ENCODE results near the gene CHCHD3. TPM values are rescaled to one million over a fixed set of nuclear protein-coding genes. Genes with fewer than 3 reads are reported as not detected.

CHCHD3 gene
- polyA plus RNA-seq, 4 donors, result 51.1 to 99.3 (median 74.9) TPM

GRCh38 chr7:132830941-132831340 lies 250.9 kb downstream of the CHCHD3 start:
- DNase-seq (ENCODE audit: low read depth in 4 of 4, low spot score in 3 of 4), result no peak

- no peak for DNase-seq (ENCODE audit: low read depth in 4 of 4, low spot score in 3 of 4)
These were observed 253.4 kb downstream of the CHCHD3 start for GRCh38 chr7:132828502-132828901.

DNA sequence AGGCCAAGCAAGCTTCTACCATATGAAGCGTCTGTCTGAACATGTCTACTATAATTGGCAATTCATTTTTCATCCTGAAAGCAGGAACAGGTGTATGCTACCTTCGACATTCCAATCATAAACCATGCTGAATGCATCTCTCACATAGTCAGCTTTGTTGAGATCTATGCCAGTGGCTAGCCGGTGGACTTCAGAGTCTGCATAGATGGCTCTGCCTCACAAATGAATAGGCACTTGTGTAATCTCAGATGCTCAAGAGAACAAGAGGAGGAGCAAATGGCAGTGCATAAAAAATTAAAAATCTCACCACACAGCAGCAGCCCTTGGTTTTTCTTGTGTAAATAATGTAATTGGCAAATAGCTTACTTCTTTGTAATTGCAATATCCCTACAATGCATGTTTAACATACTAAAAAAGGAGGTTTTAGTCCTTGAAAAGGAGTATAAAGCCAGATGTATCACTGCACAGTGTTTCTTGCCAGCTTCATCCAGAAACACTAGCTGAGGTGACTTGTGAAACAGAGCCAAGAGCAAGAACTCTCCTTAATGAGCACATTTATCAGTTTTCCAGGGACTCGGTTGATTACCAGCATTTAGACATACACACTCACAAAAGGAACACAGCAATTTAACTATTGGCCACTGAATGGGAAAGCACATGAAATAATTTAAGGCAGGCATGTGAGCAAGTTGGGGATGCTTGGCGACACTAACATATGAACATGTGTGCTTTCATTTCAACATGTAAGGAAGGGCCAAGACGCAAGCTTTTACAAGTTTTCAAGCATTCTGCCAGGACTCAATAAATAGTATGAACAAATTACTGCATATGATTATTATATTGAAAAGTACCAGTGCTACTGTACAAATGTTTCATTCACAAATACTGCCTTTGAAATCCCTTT lies 255.7 kb downstream of the CHCHD3 start:
- no peak for DNase-seq (ENCODE audit: low read depth in 4 of 4, low spot score in 3 of 4)

DNA sequence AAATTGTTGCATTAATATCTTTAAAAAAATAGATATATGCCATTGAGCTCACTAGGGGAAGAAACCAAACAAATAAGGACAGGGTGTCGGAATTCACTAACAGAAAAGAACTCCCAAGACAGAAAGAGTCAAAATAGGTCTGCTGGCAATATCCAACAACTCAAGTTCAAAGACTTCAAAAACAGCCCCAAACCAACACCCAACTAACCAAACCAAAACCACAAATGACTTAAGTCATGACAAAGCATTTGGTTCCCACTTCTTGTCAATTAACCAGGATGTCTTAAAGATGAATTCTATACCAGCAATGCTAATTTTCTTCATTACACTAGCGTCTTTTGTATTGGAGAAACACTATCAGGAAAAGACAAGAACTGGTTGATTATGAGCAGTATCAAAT lies 256.7 kb downstream of the CHCHD3 start:
- DNase-seq (ENCODE audit: low read depth in 4 of 4, low spot score in 3 of 4), result no peak

- no peak for DNase-seq (ENCODE audit: low read depth in 4 of 4, low spot score in 3 of 4)
These were observed 262.2 kb downstream of the CHCHD3 start for GRCh38 chr7:132819648-132820047.

DNA sequence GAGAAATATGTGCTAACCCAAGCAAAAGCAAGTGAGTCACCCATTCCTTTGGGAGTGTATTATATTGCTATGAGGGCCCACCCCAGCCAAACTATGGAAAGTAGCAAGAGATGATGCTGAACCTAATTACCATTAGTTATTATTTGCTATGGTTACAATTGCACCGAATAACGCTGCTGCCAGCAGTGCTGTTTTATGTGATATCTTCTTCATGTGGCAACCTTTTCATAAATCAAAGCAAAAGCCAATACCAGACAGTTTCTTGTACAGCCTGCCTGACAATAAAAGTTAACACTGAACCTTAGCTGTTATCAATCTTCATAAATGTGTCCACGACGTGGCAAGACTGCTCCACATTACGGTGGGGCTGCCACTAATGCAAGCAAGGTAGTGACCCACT lies 263.9 kb downstream of the CHCHD3 start:
- no peak for DNase-seq (ENCODE audit: low read depth in 4 of 4, low spot score in 3 of 4)

GRCh38 chr7:132815696-132816311 lies 266.1 kb downstream of the CHCHD3 start:
- no peak for DNase-seq (ENCODE audit: low read depth in 4 of 4, low spot score in 3 of 4)

DNA sequence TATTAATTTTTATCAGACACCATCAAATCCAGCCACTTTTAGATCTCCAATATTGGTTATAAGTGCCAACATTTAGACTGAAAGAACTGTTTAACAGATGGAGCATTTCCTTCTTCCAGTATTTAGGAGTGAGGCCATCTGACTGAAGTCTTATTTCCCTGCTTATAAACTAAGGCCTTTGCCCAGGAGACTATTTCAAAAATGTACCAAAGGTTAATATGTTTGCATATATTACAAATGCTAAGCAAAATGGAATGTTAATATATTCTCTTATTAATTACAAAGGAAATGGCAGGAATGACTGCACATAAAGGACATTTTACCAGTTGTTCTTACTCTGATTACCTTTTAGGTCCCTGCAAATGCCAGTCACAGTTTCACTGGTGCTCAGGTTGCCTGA lies 266.8 kb downstream of the CHCHD3 start:
- no peak for DNase-seq (ENCODE audit: low read depth in 4 of 4, low spot score in 3 of 4)

DNA sequence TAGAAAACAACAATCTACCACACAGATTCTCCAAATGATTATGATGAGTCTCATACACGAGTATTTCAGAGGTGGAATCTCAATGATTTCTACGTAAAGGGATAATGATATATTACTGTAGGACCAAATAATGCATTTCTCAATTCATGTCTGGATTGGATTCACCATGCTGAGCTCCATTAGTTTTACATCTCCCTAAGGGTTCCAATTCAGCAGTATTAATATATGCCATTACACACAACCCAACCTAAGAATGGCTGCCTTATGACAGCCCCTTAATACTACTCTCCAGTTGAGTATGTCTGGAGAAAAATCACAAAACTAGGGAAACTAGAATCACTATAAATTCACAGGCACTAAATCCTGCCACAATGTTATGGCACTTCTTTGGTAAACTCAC lies 271.3 kb downstream of the CHCHD3 start:
- no peak for DNase-seq (ENCODE audit: low read depth in 4 of 4, low spot score in 3 of 4)

DNA sequence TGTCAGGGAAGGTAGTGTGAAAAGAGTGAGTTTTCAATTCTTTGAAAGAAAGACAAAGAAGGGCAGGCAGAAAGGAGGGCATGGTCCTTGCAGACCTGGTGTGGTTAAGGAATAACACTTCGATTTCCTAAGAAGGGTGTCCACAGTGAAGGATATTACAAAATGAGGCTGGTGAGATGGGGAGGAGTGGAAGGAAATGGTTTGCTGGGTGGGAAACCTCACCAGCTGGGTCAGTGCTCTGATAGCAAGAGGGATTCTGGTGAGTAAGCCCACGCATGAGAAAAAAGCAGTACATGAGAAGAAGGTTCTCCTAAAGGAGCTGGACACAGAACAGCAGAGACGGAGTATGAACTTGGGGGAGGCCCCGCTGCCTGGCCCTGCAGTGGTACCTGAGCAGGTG lies 275.1 kb downstream of the CHCHD3 start:
- no peak for DNase-seq (ENCODE audit: low read depth in 4 of 4, low spot score in 3 of 4)

GRCh38 chr7:132805766-132806165 lies 276.1 kb downstream of the CHCHD3 start:
- no peak for DNase-seq (ENCODE audit: low read depth in 4 of 4, low spot score in 3 of 4)

DNA sequence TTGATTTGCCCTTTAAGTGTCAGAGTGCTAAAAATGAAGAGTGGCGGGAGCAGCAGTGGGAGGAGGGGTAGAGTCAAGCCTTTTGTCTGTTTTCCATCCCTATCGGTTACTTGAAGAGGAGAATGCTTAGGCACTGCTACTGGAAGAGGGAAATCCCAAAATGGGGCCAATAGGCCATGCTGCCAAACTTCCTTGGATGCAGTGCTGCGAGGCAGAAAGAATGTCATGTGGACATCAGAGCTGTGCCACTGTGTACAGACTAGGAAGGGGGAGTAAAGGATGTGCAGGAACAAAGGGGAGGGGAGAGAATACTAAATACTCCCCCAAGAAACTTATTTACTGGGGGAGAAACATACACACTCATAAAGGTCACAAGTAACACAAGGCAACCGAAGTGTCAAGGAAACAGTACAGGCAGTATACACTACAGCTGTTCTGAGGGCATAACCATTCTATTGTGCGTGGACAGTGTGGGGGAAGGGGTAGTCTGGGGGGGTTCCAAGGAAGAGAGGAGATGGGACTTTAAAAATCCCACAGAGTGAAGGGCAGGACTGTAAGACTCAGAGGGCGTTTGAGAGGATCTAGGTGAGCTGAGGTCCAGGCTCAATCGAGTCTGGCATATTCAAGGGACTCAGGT lies 276.9 kb downstream of the CHCHD3 start:
- DNase-seq (ENCODE audit: low read depth in 4 of 4, low spot score in 3 of 4), result no peak

DNA sequence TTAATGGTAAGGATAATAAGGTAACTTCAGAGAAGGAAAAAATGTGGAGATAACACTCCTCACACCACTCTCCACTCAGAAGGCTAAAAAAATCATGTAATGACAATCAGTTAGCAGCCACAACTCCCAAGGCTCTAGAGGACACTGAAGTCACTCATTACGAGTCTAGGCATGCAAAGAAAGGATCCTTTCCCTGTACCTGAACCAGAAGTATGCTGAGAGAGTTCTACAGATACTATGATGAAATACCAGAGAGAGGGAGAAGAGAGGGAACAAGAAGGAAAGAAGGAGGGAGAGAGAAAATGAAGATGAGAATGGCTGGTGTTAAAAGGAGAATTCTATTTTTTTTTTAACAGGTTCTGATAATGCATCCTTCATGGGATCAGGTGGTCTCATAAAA lies 281.4 kb downstream of the CHCHD3 start:
- DNase-seq (ENCODE audit: low read depth in 4 of 4, low spot score in 3 of 4), result no peak

GRCh38 chr7:132799081-132799413 lies 282.8 kb downstream of the CHCHD3 start:
- DNase-seq (ENCODE audit: low read depth in 4 of 4, low spot score in 3 of 4), result no peak

DNA sequence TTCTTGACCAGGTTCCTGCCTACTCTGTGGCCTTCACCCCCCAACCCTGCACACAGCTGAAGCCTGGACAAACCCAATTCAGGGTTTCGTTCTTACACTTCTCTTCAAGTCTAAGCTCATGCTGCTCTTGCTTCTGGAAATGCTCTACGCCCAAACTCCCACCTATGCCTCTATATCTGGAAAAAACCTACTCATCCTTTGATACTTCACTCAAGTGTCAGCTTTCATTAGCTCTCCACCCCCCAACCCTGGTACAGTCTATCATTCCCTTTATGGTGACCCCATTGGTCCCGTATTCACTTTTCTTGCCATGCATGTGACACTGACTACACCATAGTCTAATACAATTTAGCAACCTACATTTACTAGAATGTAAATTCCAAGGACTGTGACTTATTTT lies 284.7 kb downstream of the CHCHD3 start:
- DNase-seq (ENCODE audit: low read depth in 4 of 4, low spot score in 3 of 4), result no peak

DNA sequence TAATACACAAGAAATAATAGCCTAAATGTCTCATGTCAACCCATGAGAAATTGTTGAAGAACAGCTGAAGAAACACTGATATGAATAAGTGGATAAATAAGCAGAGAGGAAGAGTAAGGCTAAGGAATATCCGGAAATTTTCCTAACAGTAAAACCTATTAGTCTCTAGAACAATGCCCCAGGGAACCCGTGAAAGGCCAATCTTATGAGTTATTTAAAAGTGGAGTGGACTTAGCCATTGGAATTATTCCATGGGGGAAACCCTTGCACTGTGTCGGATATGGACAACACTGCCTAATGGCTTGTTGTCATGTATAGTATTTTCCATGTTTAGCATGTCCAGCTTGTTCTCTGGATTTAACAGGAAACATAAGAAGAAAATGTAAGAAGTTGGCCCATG lies 288.4 kb downstream of the CHCHD3 start:
- peak in 1 of 4 donors; percentile 12 for DNase-seq (ENCODE audit: low read depth in 4 of 4, low spot score in 3 of 4)

GRCh38 chr7:132791036-132791435 lies 290.9 kb downstream of the CHCHD3 start:
- no peak for DNase-seq (ENCODE audit: low read depth in 4 of 4, low spot score in 3 of 4)

GRCh38 chr7:132790104-132790503 lies 291.8 kb downstream of the CHCHD3 start:
- no peak for DNase-seq (ENCODE audit: low read depth in 4 of 4, low spot score in 3 of 4)

GRCh38 chr7:132789281-132789680 lies 292.6 kb downstream of the CHCHD3 start:
- no peak for DNase-seq (ENCODE audit: low read depth in 4 of 4, low spot score in 3 of 4)

- DNase-seq (ENCODE audit: low read depth in 4 of 4, low spot score in 3 of 4), result peak in 1 of 4 donors; percentile 55
These were observed 296.0 kb downstream of the CHCHD3 start for GRCh38 chr7:132785870-132786269.

GRCh38 chr7:132784406-132784805 lies 297.5 kb downstream of the CHCHD3 start:
- no peak for DNase-seq (ENCODE audit: low read depth in 4 of 4, low spot score in 3 of 4)

- DNase-seq (ENCODE audit: low read depth in 4 of 4, low spot score in 3 of 4), result no peak
These were observed 298.1 kb downstream of the CHCHD3 start for GRCh38 chr7:132783824-132784223.
